ENCODE data around the gene NEK4. TPM values are rescaled to one million over a fixed set of nuclear protein-coding genes. Genes with fewer than 3 reads are reported as not detected.

NEK4 gene
- total RNA-seq, 1 experiment from 2014 or later: 22.9 TPM

DNA sequence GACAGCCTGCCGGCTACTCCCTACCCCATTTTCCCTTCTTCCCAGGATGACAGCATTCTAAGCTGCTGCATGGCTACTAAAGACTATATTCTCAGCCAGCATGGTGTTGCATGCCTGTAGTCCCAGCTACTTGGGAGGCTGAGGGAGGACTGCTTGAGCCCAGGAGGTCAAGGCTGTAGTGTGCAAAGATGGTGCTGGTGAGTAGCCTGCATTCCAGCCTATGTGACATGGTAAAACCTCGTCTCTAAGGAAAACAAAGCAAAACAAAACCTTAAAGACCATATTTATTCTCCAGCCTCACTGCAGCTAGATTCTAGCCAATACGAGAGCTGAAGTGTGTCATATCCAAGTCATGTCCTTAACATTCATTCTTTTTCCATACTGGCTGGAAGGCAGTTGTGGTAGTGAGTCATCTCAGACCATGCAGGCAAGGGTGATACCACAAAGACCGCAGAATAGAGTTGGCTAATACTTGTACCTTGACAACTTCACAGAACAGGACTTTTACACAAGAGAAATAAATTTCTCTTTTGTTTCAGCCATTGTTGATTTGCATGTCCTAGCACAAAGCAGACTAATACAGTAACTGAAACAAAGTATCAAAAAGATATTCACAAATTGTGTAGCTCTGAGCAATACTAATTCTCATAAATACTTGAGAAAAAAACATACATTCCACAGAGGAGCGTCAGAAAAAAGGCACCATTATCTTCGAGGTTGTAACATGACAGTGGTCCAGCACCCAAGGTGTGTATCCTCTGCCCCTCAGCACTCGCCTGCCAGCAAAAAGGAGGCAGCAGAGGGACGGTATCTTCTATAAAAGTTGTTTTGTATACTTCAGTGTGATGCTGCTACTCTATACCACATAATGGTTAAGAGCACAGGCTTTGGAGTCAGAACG is 99.9 kb downstream of the NEK4 start:
- peak; percentile 95 for DNase-seq (ENCODE audit: low read depth)

GRCh38 chr3:52663098-52663497 is 107.6 kb downstream of the NEK4 start:
- DNase-seq (ENCODE audit: low read depth): no peak

- DNase-seq (ENCODE audit: low read depth): no peak
These were observed 110.7 kb downstream of the NEK4 start for GRCh38 chr3:52660046-52660445.

Other genes with a start within 250 kb of the NEK4 start
- 68.6 and 73.1 TPM in 2 replicates for gene NT5DC2, start 237.1 kb downstream of the NEK4 start, total RNA-seq (2014; rRNA removed; shearing (Covaris generic))
- 3.8 and 13.9 TPM in 2 replicates for gene UQCC5, start 234.3 kb downstream of the NEK4 start, total RNA-seq (2014; rRNA removed; shearing (Covaris generic))
- gene PBRM1, start 85.0 kb downstream of the NEK4 start, total RNA-seq (2014; rRNA removed; shearing (Covaris generic)): 34.1 and 36.7 TPM in 2 replicates
- 203 and 268 TPM in 2 replicates for gene GNL3, start 84.9 kb downstream of the NEK4 start, total RNA-seq (2014; rRNA removed; shearing (Covaris generic))
- 37.7 and 62.4 TPM in 2 replicates for gene GLT8D1, start 65.1 kb downstream of the NEK4 start, total RNA-seq (2014; rRNA removed; shearing (Covaris generic))
- gene SPCS1, start 64.8 kb downstream of the NEK4 start, total RNA-seq (2014; rRNA removed; shearing (Covaris generic)): 120 and 132 TPM in 2 replicates
- gene ITIH1, start 6.7 kb upstream of the NEK4 start, total RNA-seq (2014; rRNA removed; shearing (Covaris generic)): not detected in 2 replicates
- not detected in 2 replicates for gene ITIH3, start 23.9 kb upstream of the NEK4 start, total RNA-seq (2014; rRNA removed; shearing (Covaris generic))
- gene ITIH4, start 59.7 kb upstream of the NEK4 start, total RNA-seq (2014; rRNA removed; shearing (Covaris generic)): 0.09 and 0.40 TPM in 2 replicates
- not detected in 2 replicates for gene MUSTN1, start 64.1 kb upstream of the NEK4 start, total RNA-seq (2014; rRNA removed; shearing (Covaris generic))
- gene STIMATE, start 126.6 kb upstream of the NEK4 start, total RNA-seq (2014; rRNA removed; shearing (Covaris generic)): 6.3 and 16.9 TPM in 2 replicates